HCT116 (cell line): ENCODE results near the gene TMEM258. TPM values are rescaled to one million over a fixed set of nuclear protein-coding genes. Genes with fewer than 3 reads are reported as not detected.

ENCODE experiments used
- ATAC-seq: fragments of 200-7000 bp; cut with Tn5 transposase; 2 replicates; pipeline ENCODE4 v1.9.1; 2020; ENCODE audit warnings: mild to moderate bottlenecking, moderate library complexity
- BruUV-seq: library from RNA; stranded (reverse); fragments of 400-500 nt; replicated peaks from 2 replicates; lab custom pipeline; 2021; lab: Mats Ljungman, UMichigan
- CTCF ChIA-PET: fragments of 300-600 bp; sonication (Branson Sonifier 250); formaldehyde crosslinking; loops from one replicate; lab custom pipeline; 2021; ENCODE audit warnings: antibody characterized with exemption; lab: Charles Lee
- POLR2A ChIA-PET: fragments of 300-600, 350-600 bp; sonication (Branson Sonifier 250); formaldehyde crosslinking; loops from one replicate; lab custom pipeline; 2021; ENCODE audit warnings: antibody characterized with exemption; lab: Charles Lee
- RAD21 ChIA-PET, 2 experiments: fragments of 300-600 bp; sonication (Branson Sonifier 250); formaldehyde crosslinking; loops; one replicate each; lab custom pipeline; 2023; ENCODE audit warnings: low total read pairs in 2 of 2; ENCODE audit not compliant: uncharacterized antibody in 2 of 2, unreplicated experiment in 2 of 2, low non-redundant PET in 1 of 2; lab: Charles Lee
- DNase-seq: peaks from one replicate; pipeline ENCODE4 v3.0.0-alpha.2; 2010; ENCODE audit warnings: low read depth, low spot score
- H2AFZ ChIP-seq: fragments of 200-600 bp; shearing (Covaris generic), sonication (generic); 2 replicates; pipeline ENCODE4 v1.6.1; 2017; ENCODE audit warnings: low read depth, mixed run types, mixed read lengths, antibody characterized with exemption, low read length; ENCODE audit not compliant: poor library complexity, severe bottlenecking
- H3K27ac ChIP-seq: 2 replicates; pipeline ENCODE4 v1.5.1; 2012; ENCODE audit warnings: low read depth, low read length
- H3K27me3 ChIP-seq: fragments of 200-600 bp; sonication (generic); 2 replicates; pipeline ENCODE4 v1.6.1; 2016; ENCODE audit warnings: mixed run types, low read length, mixed read lengths; ENCODE audit not compliant: insufficient read depth
- H3K36me3 ChIP-seq, 2 experiments: fragments of 200-500 bp in 1 of 2; fragments of 200-600 bp in 1 of 2; sonication (Bioruptor generic) in 1 of 2; sonication (generic) in 1 of 2; 2 replicates each; pipeline versions ENCODE4 v1.5.1 to v1.6.1; 2014 to 2016; ENCODE audit warnings: low read length in 2 of 2, inconsistent platforms in 1 of 2, mixed read lengths in 1 of 2, mixed run types in 1 of 2; ENCODE audit not compliant: insufficient read depth in 2 of 2, control insufficient read depth in 1 of 2
- H3K4me1 ChIP-seq, 2 experiments: fragments of 200-600 bp in 1 of 2; sonication (generic) in 1 of 2; 2 replicates each; pipeline versions ENCODE4 v1.5.1 to v1.6.1; 2012 to 2017; ENCODE audit warnings: low read length in 2 of 2, inconsistent platforms in 1 of 2, mild to moderate bottlenecking in 1 of 2, mixed read lengths in 1 of 2, mixed run types in 1 of 2, moderate library complexity in 1 of 2; ENCODE audit not compliant: insufficient read depth in 2 of 2, control insufficient read depth in 1 of 2
- H3K4me2 ChIP-seq: fragments of 200-600 bp; sonication (generic); 2 replicates; pipeline ENCODE4 v1.6.1; 2017; ENCODE audit warnings: mixed run types, low read length, mixed read lengths
- H3K4me3 ChIP-seq, 2 experiments: fragments of 200-600 bp in 1 of 2; sonication (generic) in 1 of 2; replicated peaks in 1 of 2; 2 replicates each; pipeline ENCODE4 v1.5.1; 2011 to 2016; ENCODE audit warnings: low read length in 2 of 2, control low read depth in 1 of 2, low read depth in 1 of 2, mild to moderate bottlenecking in 1 of 2, mixed read lengths in 1 of 2, mixed run types in 1 of 2
- H3K79me2 ChIP-seq: fragments of 200-600 bp; sonication (generic); 2 replicates; pipeline ENCODE4 v1.6.1; 2017; ENCODE audit warnings: mild to moderate bottlenecking, mixed run types, low read length, moderate library complexity, mixed read lengths; ENCODE audit not compliant: insufficient read depth
- H3K9ac ChIP-seq: fragments of 200-600 bp; sonication (generic); 2 replicates; pipeline ENCODE4 v1.6.1; 2016; ENCODE audit warnings: low read length, mixed read lengths
- H3K9me2 ChIP-seq: fragments of 200-600 bp; sonication (generic), shearing (Covaris generic); 2 replicates; pipeline ENCODE4 v1.6.1; 2017; ENCODE audit warnings: mixed run types, mild to moderate bottlenecking, moderate library complexity; ENCODE audit not compliant: insufficient read depth
- H3K9me3 ChIP-seq, 2 experiments: fragments of 200-500 bp in 1 of 2; fragments of 200-600 bp in 1 of 2; sonication (Bioruptor generic) in 1 of 2; sonication (generic) in 1 of 2; 2 replicates each; pipeline ENCODE4 v1.6.1; 2014 to 2017; ENCODE audit warnings: low read length in 2 of 2, mixed read lengths in 2 of 2, inconsistent platforms in 1 of 2, low read depth in 1 of 2, mild to moderate bottlenecking in 1 of 2, mixed run types in 1 of 2, moderate library complexity in 1 of 2; ENCODE audit not compliant: control insufficient read depth in 1 of 2, insufficient read depth in 1 of 2
- H4K20me1 ChIP-seq: fragments of 200-600 bp; sonication (generic), shearing (Covaris generic); 2 replicates; pipeline ENCODE4 v1.6.1; 2017; ENCODE audit warnings: mixed run types, mild to moderate bottlenecking, moderate library complexity; ENCODE audit not compliant: insufficient read depth
- CEBPB ChIP-seq: IDR thresholded peaks from 2 replicates; pipeline ENCODE4 v1.6.1; 2012; ENCODE audit warnings: low read depth
- EGR1 ChIP-seq: IDR thresholded peaks from 2 replicates; pipeline ENCODE4 v1.6.1; 2012; ENCODE audit warnings: low read depth
- EZH2 ChIP-seq: fragments of 200-600 bp; sonication (generic); IDR thresholded peaks from 2 replicates; pipeline ENCODE4 v1.6.1; 2017; ENCODE audit warnings: antibody characterized with exemption, mixed run types
- EZH2phosphoT487 ChIP-seq: fragments of 200-600 bp; IDR thresholded peaks from 2 replicates; pipeline ENCODE4 v1.6.1; 2018; ENCODE audit warnings: antibody characterized with exemption, borderline replicate concordance
- FOSL1 ChIP-seq: IDR thresholded peaks from 2 replicates; pipeline ENCODE4 v1.6.1; 2012; ENCODE audit warnings: low read depth
- SIN3A ChIP-seq: IDR thresholded peaks from 2 replicates; pipeline ENCODE4 v1.6.1; 2012; ENCODE audit warnings: low read depth
- SP1 ChIP-seq: IDR thresholded peaks from 2 replicates; pipeline ENCODE4 v1.6.1; 2012; ENCODE audit warnings: low read depth
- YY1 ChIP-seq: IDR thresholded peaks from 2 replicates; pipeline ENCODE4 v1.6.1; 2011; ENCODE audit warnings: low read length, low read depth, moderate library complexity, mild to moderate bottlenecking; ENCODE audit not compliant: insufficient replicate concordance; ENCODE audit errors: extremely low read depth
- ZNF274 ChIP-seq: fragments of 200-500 bp; sonication (Bioruptor generic); IDR thresholded peaks from 2 replicates; pipeline ENCODE4 v1.6.1; 2014; ENCODE audit warnings: mild to moderate bottlenecking, low read depth, low read length, inconsistent platforms
- intact Hi-C: fragments of 100-400 bp; cut with micrococcal nuclease; formaldehyde crosslinking; loops from 2 replicates; pipeline ENCODE4 v1.10.0; 2022
- total RNA-seq: library from RNA; stranded (reverse); gene quantifications from one replicate; pipeline ENCODE4 v1.2.1, GENCODE V29; 2021; ENCODE audit not compliant: unreplicated experiment
- TF ChIP-seq, protein P1 (sequence below): IDR thresholded peaks from 2 replicates; pipeline ENCODE4 v1.6.1; 2011; ENCODE audit warnings: mild to moderate bottlenecking, low read length, moderate library complexity; ENCODE audit not compliant: insufficient replicate concordance; ENCODE audit errors: extremely low read depth
- TF ChIP-seq, protein P2 (sequence below): IDR thresholded peaks from 2 replicates; pipeline ENCODE4 v1.6.1; 2012
- TF ChIP-seq, protein P3 (sequence below), 3 experiments: fragments of 200-600 bp in 1 of 3; sonication (generic) in 1 of 3; IDR thresholded peaks in 2 of 3; conservative IDR thresholded peaks in 1 of 3; 2 replicates each; pipeline ENCODE4 v1.5.1; 2012 to 2017; ENCODE audit warnings: low read depth in 2 of 3, low read length in 2 of 3, antibody characterized with exemption in 1 of 3, borderline replicate concordance in 1 of 3, control low read depth in 1 of 3, mild to moderate bottlenecking in 1 of 3, mixed read lengths in 1 of 3, mixed run types in 1 of 3, moderate library complexity in 1 of 3; ENCODE audit not compliant: insufficient read depth in 1 of 3
- TF ChIP-seq, protein P4 (sequence below): IDR thresholded peaks from 2 replicates; pipeline ENCODE4 v1.6.1; 2012
- TF ChIP-seq, protein P5 (sequence below): IDR thresholded peaks from 2 replicates; pipeline ENCODE4 v1.6.1; 2012; ENCODE audit warnings: low read depth

TMEM258 gene
- total RNA-seq, 1 experiment from 2014 or later = 160 TPM

DNA sequence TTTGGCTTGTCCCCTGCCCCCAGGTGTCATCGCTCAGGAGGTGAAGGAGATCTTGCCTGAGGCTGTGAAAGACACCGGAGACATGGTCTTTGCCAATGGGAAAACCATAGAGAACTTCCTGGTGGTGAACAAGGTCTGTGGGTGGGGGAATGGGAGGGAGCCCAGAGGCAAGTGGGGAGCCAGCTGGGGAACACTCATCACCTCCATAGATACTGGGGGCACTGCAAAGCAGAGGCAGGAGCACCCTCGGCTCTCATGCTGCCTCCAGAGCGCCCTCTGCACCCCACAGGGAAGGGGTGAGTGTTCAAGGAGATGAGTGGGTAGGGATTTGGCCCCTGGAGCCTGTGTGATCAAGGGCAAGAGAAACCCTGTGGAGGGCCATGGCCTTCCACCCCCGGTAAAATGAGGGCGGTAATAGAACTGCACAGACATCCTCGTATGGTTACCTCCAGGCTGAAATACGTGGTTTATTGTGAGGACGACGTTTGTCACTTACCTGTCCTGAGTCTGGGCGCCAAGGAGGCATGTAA is 14.0 kb downstream of the TMEM258 start:
- ChIA-PET CTCF (no interaction called here), POLR2A (interaction anchor here (1.4 kb wide), 1 partner anchor 31 kb away, joined by 3 read pairs; no protein-coding TSS in a partner anchor), RAD21 (no interaction called here)
- H3K4me1 ChIP-seq = no peaks in the 10 kb centered on the region
- no peaks in the 10 kb centered on the region for H3K9me3 ChIP-seq
- no TSS peak for BruUV-seq
- intact Hi-C loops = no loop called here
- DNase-seq = no peak
- H3K79me2 ChIP-seq = no peaks in the 10 kb centered on the region
- no peak overlapping the region for H3K4me3 ChIP-seq
- H4K20me1 ChIP-seq = no peaks in the 10 kb centered on the region
- TF ChIP-seq, protein P1, sequence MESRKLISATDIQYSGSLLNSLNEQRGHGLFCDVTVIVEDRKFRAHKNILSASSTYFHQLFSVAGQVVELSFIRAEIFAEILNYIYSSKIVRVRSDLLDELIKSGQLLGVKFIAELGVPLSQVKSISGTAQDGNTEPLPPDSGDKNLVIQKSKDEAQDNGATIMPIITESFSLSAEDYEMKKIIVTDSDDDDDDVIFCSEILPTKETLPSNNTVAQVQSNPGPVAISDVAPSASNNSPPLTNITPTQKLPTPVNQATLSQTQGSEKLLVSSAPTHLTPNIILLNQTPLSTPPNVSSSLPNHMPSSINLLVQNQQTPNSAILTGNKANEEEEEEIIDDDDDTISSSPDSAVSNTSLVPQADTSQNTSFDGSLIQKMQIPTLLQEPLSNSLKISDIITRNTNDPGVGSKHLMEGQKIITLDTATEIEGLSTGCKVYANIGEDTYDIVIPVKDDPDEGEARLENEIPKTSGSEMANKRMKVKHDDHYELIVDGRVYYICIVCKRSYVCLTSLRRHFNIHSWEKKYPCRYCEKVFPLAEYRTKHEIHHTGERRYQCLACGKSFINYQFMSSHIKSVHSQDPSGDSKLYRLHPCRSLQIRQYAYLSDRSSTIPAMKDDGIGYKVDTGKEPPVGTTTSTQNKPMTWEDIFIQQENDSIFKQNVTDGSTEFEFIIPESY = no peak
- TF ChIP-seq EZH2phosphoT487 (no peak), EZH2 (no peak), YY1 (no peak), SIN3A (no peak), EGR1 (no peak), CEBPB (no peak), ZNF274 (no peak), FOSL1 (no peak), SP1 (no peak)
- TF ChIP-seq, protein P2, sequence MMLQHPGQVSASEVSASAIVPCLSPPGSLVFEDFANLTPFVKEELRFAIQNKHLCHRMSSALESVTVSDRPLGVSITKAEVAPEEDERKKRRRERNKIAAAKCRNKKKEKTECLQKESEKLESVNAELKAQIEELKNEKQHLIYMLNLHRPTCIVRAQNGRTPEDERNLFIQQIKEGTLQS = no peak
- TF ChIP-seq, protein P3, sequence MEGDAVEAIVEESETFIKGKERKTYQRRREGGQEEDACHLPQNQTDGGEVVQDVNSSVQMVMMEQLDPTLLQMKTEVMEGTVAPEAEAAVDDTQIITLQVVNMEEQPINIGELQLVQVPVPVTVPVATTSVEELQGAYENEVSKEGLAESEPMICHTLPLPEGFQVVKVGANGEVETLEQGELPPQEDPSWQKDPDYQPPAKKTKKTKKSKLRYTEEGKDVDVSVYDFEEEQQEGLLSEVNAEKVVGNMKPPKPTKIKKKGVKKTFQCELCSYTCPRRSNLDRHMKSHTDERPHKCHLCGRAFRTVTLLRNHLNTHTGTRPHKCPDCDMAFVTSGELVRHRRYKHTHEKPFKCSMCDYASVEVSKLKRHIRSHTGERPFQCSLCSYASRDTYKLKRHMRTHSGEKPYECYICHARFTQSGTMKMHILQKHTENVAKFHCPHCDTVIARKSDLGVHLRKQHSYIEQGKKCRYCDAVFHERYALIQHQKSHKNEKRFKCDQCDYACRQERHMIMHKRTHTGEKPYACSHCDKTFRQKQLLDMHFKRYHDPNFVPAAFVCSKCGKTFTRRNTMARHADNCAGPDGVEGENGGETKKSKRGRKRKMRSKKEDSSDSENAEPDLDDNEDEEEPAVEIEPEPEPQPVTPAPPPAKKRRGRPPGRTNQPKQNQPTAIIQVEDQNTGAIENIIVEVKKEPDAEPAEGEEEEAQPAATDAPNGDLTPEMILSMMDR (IDR thresholded peaks at IDR 0.05 in 2 of 3, conservative IDR thresholded peaks at IDR 0.05 in 1 of 3; ENCODE audit: borderline replicate concordance in 1 of 3, insufficient read depth in 1 of 3, low read depth in 2 of 3, low read length in 2 of 3) = no peak
- TF ChIP-seq, protein P4, sequence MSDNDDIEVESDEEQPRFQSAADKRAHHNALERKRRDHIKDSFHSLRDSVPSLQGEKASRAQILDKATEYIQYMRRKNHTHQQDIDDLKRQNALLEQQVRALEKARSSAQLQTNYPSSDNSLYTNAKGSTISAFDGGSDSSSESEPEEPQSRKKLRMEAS = no peak
- TF ChIP-seq, protein P5, sequence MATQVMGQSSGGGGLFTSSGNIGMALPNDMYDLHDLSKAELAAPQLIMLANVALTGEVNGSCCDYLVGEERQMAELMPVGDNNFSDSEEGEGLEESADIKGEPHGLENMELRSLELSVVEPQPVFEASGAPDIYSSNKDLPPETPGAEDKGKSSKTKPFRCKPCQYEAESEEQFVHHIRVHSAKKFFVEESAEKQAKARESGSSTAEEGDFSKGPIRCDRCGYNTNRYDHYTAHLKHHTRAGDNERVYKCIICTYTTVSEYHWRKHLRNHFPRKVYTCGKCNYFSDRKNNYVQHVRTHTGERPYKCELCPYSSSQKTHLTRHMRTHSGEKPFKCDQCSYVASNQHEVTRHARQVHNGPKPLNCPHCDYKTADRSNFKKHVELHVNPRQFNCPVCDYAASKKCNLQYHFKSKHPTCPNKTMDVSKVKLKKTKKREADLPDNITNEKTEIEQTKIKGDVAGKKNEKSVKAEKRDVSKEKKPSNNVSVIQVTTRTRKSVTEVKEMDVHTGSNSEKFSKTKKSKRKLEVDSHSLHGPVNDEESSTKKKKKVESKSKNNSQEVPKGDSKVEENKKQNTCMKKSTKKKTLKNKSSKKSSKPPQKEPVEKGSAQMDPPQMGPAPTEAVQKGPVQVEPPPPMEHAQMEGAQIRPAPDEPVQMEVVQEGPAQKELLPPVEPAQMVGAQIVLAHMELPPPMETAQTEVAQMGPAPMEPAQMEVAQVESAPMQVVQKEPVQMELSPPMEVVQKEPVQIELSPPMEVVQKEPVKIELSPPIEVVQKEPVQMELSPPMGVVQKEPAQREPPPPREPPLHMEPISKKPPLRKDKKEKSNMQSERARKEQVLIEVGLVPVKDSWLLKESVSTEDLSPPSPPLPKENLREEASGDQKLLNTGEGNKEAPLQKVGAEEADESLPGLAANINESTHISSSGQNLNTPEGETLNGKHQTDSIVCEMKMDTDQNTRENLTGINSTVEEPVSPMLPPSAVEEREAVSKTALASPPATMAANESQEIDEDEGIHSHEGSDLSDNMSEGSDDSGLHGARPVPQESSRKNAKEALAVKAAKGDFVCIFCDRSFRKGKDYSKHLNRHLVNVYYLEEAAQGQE = no peak
- no peak for ATAC-seq
- H3K36me3 ChIP-seq = peaks cover 7 to 15% of the 10 kb centered on the region in 2 experiments; a peak in 2 of 4 replicates
- H3K9me2 ChIP-seq = no peaks in the 10 kb centered on the region
- no peak overlapping the region for H3K27ac ChIP-seq
- no peak overlapping the region for H3K9ac ChIP-seq
- H3K27me3 ChIP-seq = no peaks in the 10 kb centered on the region
- no peak overlapping the region for H3K4me2 ChIP-seq
- H2AFZ ChIP-seq = no peak overlapping the region
